Activated CD4-positive, alpha-beta T cell treated with anti-CD3 and anti-CD28 coated beads, Interleukin-2, amount 50 U/mL, for 24 hours (primary cell): Measurements from ENCODE around the gene BTG1.
"Not testable (repeated sequence)": the region's sequence is repeated elsewhere in the genome, so short reads cannot be mapped to it uniquely, and the experiment has no call there.

Source experiments
- DNase-seq, 2 donors: peaks; one replicate each; pipeline ENCODE4 v3.0.0-alpha.2; 2020; ENCODE audit warnings: low read depth in 1 of 2, low spot score in 1 of 2

BTG1 gene

GRCh38 chr12:92149563-92149962 lies 3.9 kb upstream of the BTG1 start:
- DNase-seq: no peak

GRCh38 chr12:92147491-92147890 lies 1.8 kb upstream of the BTG1 start:
- DNase-seq: no peak

DNA sequence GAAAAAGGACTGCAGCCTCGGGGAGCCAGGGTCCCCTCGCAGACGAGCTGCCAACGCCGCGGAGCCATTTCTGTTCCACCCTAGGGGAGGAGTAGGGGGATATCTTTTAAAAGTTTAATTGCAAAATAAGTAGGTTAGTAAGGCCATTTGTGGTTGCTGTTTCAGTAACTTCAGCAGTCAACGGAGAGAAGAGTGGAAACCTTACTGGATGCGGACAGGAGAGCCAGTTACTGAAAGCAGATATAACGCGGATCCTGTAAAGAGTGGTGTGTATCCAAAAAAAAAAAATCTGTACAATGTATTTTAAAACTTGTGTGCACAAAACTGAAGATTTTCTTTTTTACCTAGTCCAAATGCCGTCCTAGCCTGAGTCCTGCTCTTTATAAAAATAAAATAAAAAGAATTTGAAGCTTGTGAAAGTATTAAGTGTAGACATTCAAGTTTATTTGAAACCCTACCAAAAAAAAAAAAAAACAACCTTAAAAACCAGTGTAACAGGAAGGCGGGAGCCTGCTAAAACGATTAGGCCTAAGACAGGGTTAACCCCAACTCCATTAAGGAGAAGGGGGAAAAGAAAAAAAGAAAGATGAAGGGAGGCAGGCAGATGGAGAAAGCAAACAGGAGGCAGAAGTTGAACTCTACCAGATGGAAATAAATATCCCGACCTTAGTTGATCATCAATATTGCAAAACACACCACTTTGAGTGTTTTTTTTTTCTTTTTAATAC lies 1.0 kb upstream of the BTG1 start:
- DNase-seq: no peak

GRCh38 chr12:92145481-92145730 lies 240 bp downstream of the BTG1 start:
- DNase-seq: no peak

DNA sequence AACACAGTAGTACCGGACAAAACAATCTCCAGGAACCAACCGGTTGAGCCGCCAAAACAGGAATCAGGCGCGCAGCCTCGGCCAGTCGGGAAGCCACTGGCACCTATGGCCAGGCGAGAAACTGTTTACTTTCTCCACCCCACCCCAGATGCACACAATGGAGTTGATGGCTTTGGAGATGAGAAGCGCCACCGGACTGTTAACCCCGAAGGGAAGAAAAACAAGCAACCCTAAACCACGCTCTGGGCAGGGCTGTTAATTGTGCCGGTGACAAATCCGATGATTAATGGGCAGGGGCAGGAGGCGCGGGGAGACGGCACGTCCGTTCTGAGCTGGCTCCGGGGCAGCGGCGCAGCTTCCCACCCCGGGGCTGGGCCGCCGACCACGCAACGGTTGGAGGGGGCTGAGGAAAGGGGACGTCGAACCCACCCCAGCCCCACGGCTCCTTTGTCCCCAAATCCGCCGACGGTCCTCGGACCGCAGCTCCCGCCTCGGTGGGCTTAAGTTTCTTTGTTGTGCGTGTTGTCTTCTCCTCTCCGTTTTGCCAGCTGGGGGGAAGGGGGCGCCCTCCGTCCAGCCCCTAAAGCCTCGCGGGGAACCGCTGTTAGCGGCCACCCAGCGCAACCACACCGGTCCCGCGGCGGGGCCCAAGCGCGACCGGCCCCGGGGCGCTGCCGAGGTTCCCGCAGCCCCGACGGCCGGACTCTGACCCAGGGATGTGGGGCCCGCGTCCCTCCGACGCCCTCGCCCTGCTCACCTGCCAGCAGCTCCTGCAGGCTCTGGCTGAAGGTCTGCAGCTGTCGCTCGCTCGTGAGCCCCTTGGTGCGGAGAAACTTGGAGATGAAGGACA lies 790 bp downstream of the BTG1 start:
- DNase-seq: peak; percentile 23 to 34

DNA sequence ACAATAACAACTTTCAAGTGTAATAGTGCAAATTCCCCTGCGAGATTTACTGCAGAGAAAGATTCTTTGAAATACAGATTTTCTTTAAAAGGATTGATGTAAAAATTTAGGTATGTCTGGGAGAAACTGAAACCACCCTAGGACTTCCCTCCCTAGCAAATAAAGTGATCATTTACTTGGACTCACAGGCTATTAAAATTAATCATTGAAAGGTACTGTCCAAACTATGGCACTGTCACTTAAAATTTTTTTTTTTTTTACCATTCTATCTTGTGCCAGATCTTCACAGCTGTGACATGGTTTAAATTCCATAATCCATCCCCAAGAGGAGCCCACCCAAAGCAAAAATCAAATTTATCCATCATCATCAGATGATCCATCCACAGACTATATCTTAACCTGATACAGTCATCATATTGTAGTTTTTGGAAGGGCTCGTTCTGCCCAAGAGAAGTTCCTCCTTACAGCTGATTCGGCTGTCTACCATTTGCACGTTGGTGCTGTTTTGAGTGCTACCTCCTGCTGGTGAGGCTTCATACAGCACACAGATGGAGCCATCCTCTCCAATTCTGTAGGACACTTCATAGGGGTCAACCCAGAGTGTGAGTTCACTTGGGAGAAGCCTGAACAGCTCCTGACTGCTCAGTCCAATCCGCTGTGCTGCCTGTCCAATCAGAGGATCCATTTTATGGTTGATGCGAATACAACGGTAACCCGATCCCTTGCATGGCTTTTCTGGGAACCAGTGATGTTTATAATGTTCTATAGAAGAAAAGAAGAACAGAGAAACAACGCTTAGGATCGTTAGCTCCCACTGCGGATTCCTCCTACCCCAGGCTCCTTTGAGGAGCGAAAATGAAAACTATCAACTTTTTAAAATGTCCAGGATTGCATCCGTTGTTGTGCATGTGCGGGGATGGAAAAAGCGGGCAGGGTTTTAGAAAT lies 1.7 kb downstream of the BTG1 start:
- DNase-seq: peak; percentile 31 to 64

DNA sequence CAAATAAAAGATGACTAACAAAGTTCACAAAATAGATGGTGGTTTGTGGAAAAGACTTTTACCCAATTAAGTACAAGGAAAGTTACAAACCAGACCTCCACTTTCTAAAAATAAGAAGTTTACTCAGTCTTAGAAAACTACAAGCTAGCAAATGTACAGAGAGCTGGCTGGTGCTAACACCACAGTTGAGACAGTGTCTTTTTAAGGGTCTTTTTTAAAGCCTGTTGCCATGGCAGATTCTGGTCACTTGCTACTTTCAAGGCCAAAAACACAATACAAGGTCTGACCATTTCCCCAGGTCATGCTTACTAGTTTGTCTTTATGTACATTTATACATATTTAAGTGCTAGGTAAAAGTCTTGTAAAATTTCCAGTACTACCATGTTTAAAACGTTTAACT lies 2.4 kb downstream of the BTG1 start:
- DNase-seq: no peak

- no peak for DNase-seq
Measured at GRCh38 chr12:92142251-92142926, 3.3 kb downstream of the BTG1 start.

DNA sequence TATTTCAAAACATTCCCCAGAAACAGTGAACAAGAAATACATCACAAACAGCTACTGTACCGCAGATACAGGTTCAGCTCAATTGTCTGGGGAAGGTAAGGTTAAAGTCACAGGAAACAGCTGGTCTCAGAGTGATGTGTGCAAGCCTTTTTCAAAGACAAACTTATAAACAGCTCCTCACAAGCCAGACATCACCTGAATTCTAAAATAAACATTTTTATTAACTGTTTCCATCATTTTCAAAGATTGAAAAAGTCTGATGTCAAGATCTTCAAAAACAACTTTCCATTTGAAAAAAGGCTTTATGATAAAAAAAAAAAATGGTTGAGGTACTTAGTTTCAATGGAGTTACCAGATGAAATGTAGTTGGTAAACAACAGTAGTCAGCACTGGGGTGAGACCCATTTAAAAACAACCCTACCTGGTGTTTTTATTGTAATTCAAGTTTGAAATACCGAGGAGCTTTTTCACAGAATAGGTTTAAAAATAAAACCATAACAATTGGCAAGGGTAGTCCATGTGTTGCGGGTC lies 4.0 kb downstream of the BTG1 start:
- DNase-seq: no peak

DNA sequence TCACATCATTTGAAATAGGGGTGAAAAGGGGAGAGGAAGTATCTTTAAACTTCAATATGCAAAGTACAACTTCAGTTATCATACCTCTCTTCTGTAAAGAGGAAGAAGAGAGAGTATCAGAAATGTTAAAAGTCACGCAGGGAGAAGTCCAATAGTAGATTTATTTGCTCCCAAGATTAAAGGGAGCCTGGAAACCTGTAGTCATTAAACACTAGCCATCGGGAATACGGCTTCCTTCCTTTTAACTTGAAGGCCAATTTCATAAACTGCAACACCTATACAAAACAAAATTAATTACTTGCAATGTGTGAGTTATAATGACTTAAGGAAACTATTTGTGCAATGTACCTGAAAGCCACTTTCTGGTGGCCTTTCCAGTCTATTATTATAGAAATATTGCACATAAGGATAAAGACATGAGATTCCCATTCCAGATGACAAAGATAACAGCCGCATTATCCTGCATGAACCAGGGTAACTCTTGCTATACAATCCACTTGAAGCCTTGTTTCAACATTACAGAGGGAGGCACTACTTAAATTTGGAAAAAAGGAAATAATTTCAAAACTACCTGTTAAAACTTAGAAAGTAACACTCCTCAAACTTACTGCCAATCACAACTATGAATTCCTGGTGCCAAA lies 4.6 kb downstream of the BTG1 start:
- no peak for DNase-seq

GRCh38 chr12:92140156-92140555 lies 5.5 kb downstream of the BTG1 start:
- DNase-seq: no peak

GRCh38 chr12:92139634-92140150 lies 6.0 kb downstream of the BTG1 start:
- no peak for DNase-seq

GRCh38 chr12:92138626-92139025 lies 7.0 kb downstream of the BTG1 start:
- DNase-seq: no peak

DNA sequence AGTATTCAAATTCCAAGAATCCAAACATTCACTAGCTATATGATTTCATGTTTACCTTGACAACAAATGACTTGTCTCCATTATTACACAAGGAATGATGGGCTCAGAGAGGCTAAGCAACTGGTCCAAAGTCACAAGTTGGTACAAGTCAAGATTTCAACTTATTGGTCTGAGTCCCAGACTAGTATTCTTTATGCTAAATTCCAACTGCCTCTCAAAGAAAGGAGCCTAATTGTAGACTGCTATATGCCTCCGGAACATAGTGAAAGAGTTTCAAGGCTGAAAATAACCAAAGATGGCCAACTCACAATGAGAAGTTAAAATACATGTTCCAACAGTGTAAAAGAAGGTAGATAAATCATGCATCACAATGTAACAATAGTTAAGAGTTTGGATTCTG lies 7.5 kb downstream of the BTG1 start:
- DNase-seq: no peak

GRCh38 chr12:92136965-92137721 lies 8.5 kb downstream of the BTG1 start:
- DNase-seq: no peak

GRCh38 chr12:92136026-92136730 lies 9.5 kb downstream of the BTG1 start:
- DNase-seq: no peak

DNA sequence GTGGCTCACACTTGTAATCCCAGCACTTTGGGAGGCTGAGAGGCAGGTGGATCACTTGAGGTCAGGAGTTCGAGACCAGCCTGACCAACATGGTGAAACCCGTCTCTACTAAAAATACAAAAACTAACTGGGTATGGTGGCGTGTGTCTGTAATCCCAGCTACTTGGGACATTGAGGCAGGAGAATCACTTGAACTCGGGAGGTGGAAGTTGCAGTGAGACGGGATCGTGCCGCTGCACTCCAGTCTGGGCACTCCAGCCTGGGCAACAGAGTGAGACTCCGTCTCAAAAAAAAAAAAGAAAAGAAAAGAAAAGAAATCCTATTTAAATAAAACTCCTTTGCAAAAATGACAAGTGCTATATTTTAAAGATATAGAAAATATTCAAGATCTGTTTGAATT lies 10.1 kb downstream of the BTG1 start:
- DNase-seq: not testable (repeated sequence)

- DNase-seq: no peak
Measured at GRCh38 chr12:92134638-92135274, 10.9 kb downstream of the BTG1 start.
